GM23248 (cell line): ENCODE results near the gene TRIP12.

ENCODE experiments used
- EZH2 ChIP-seq: fragments of 200-600 bp; sonication (generic); IDR thresholded peaks from 2 replicates; pipeline ENCODE4 v1.6.1; 2018; ENCODE audit warnings: antibody characterized with exemption, mild to moderate bottlenecking; ENCODE audit not compliant: insufficient read depth, poor library complexity, severe bottlenecking
- EZH2phosphoT487 ChIP-seq: fragments of 200-600 bp; sonication (generic); IDR thresholded peaks from 2 replicates; pipeline ENCODE4 v1.6.1; 2018; ENCODE audit warnings: antibody characterized with exemption, moderate library complexity, mild to moderate bottlenecking, low read depth; ENCODE audit not compliant: insufficient read depth

GRCh38 chr2:229896857-229897256 lies 25.0 kb downstream of the TRIP12 start:
- TF ChIP-seq EZH2 (no peak), EZH2phosphoT487 (no peak)
